AG04450 (cell line): Measurements from ENCODE around the gene KCNMB2. TPM values are rescaled to one million over a fixed set of nuclear protein-coding genes. Genes with fewer than 3 reads are reported as not detected.

Experiments
- CTCF ChIA-PET: fragments of 300-600, 350-600 bp; formaldehyde crosslinking; extraction: SDS; loops from one replicate; lab custom pipeline; 2022; ENCODE audit warnings: antibody characterized with exemption, inconsistent platforms; lab: Charles Lee
- POLR2A ChIA-PET: fragments of 350-600 bp; formaldehyde crosslinking; extraction: SDS; loops from one replicate; lab custom pipeline; 2021; ENCODE audit warnings: antibody characterized with exemption, inconsistent platforms; lab: Yijun Ruan, JAX
- DNase-seq: peaks from one replicate; pipeline ENCODE4 v3.0.0-alpha.2; 2011; ENCODE audit warnings: low read depth, low spot score
- H3K27ac ChIP-seq: one replicate; pipeline ENCODE4 v1.5.1; 2012; ENCODE audit warnings: low read depth, low read length, control low read depth
- H3K27me3 ChIP-seq: one replicate; pipeline ENCODE4 v1.6.0; 2012; ENCODE audit warnings: low read length; ENCODE audit not compliant: control insufficient read depth, insufficient read depth
- H3K4me3 ChIP-seq: 2 replicates; pipeline ENCODE4 v1.5.1; 2011; ENCODE audit warnings: mild to moderate bottlenecking, low read depth, low read length, control low read depth
- H3K9me3 ChIP-seq: 2 replicates; pipeline ENCODE4 v1.5.1; 2012; ENCODE audit warnings: low read length; ENCODE audit not compliant: control insufficient read depth, insufficient read depth
- CTCF ChIP-seq: IDR thresholded peaks from 2 replicates; pipeline ENCODE4 v1.5.1; 2011; ENCODE audit warnings: low read depth, low read length, control low read depth, inconsistent platforms
- polyA minus RNA-seq: library from RNA; depleted of rRNA, polyadenylated mRNA; stranded (reverse); fragments of >200 nt; gene quantifications from 2 replicates; pipeline ENCODE4 v1.2.3, GENCODE V29; 2011; rRNA and poly(A)+ RNA removed
- polyA plus RNA-seq: library from polyadenylated mRNA; depleted of rRNA; stranded (reverse); fragments of >200 nt; gene quantifications from 2 replicates; pipeline ENCODE4 v1.2.3, GENCODE V29; 2011; rRNA removed

The KCNMB2 gene
- polyA plus RNA-seq = not detected in 2 replicates
- not detected in 2 replicates for polyA minus RNA-seq

DNA sequence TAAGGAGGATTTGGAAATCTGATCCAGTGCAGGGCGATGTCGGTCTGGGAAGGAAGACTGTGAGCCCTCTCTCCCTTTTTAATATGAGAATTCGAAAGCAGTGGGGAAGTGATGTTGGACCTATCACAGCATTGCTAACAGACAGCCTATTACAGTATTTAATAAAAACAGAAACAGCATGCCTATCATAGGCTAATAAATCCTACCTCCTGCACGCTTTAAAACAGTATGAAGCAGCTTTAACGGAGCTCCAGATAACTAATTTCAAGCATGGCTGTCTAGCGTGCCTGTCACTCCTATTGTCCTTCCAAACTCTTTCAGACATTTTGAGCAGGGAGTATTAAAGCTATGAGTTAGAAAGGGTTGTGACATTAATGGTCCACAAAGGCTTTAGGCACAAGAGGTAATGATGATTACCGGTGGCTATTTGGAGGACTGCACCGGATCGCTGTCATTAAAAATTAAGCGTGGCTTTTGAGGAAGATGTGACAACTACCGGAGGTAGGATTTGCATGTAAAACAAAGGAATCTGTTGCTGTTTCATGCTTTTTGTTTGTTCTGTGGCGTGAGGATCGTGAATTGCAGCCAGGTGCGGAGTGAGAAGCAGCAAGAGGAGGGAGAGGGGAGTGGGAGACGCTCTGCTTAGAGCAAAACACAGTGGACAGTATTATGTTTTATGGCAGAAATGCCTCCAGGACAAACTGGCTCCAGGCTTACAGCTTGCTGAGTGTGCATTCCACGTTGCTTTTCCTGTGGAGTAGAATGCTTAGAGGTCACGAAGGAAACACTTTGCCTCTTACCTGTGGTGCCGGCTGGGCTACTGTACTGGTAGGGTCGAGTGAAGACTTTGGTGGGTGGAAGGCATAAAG is at the start of gene KCNMB2:
Gene KCNMB2, plus strand, starts transcription at position 226 of the 869 bp plus-strand sequence.
- Histone ChIP-seq H3K9me3 (no peaks in the 10 kb centered on the region), H3K27me3 (peaks cover 11% of the 10 kb centered on the region), H3K27ac (no peak within 1 kb of the TSS), H3K4me3 (peak within 1 kb of the TSS; percentile 17)
- CTCF ChIA-PET = no interaction called here
- TF ChIP-seq CTCF = no peak
- POLR2A ChIA-PET = no interaction called here
- no peak for DNase-seq

GRCh38 chr3:178486903-178487302 is 49.3 kb upstream of the KCNMB2 start:
- Histone ChIP-seq H3K4me3 (no peak overlapping the region), H3K27me3 (no peaks in the 10 kb centered on the region), H3K27ac (no peak overlapping the region), H3K9me3 (no peaks in the 10 kb centered on the region)
- POLR2A ChIA-PET = no interaction called here
- TF ChIP-seq CTCF = no peak
- CTCF ChIA-PET = no interaction called here
- DNase-seq = no peak

GRCh38 chr3:178487752-178488151 is 48.5 kb upstream of the KCNMB2 start:
- POLR2A ChIA-PET = no interaction called here
- CTCF ChIA-PET = interaction anchor here (0.6 to 0.9 kb wide), 2 partner anchors 216 to 478 kb away, joined by 3 read pairs; no protein-coding TSS in a partner anchor
- TF ChIP-seq CTCF = no peak
- Histone ChIP-seq H3K9me3 (no peaks in the 10 kb centered on the region), H3K27ac (no peak overlapping the region), H3K27me3 (no peaks in the 10 kb centered on the region), H3K4me3 (no peak overlapping the region)
- DNase-seq = no peak

DNA sequence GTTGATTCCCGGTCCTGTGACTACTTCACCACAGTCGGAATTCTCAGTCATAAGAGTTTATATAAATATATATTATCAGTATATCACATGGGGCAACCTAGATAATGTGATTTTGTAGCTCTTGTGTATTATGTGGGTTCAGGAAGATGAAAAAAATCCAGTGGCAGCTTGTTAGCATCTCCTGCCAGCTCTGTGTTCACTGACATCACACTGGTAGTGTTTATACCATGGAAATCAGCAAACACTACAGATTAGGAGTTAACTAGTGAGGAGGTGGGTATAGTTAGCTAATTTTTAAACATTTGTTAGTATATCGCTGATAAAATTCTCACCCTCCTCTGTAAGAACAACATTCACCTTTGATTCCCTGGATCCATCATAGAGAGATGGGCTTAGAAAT is 44.5 kb upstream of the KCNMB2 start:
- no peak for DNase-seq
- no peak for TF ChIP-seq CTCF
- no peaks in the 10 kb centered on the region for H3K27me3 ChIP-seq
- no peaks in the 10 kb centered on the region for H3K9me3 ChIP-seq
- no peak overlapping the region for H3K27ac ChIP-seq
- CTCF ChIA-PET = no interaction called here
- no peak overlapping the region for H3K4me3 ChIP-seq
- POLR2A ChIA-PET = no interaction called here

DNA sequence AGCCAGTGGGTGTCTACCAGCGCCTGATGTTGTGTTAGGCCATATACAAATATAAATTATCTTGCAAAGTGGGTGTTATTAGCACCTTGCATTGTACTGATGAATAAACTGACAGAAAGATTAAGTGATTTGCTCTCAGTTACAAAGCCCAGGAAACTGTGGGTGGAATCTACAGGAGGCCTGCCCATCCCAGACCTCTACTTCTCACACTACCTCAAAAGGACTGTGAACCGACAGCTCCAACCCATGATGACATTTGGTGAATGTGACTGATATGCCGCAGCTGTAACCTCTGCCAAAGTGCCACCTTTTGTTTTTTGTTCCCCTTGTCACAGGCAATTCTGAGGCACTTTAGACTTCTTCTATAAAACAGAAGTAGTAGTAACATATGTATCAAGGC is 43.7 kb upstream of the KCNMB2 start:
- POLR2A ChIA-PET = no interaction called here
- Histone ChIP-seq H3K27me3 (no peaks in the 10 kb centered on the region), H3K4me3 (no peak overlapping the region), H3K27ac (no peak overlapping the region), H3K9me3 (no peaks in the 10 kb centered on the region)
- DNase-seq = no peak
- CTCF ChIA-PET = no interaction called here
- no peak for TF ChIP-seq CTCF
